Gastroesophageal sphincter (tissue), 4 donors: ENCODE measurements around the gene LGALS4. TPM values are rescaled to one million over a fixed set of nuclear protein-coding genes. Genes with fewer than 3 reads are reported as not detected.
"Not testable (repeated sequence)": the region's sequence is repeated elsewhere in the genome, so short reads cannot be mapped to it uniquely, and the experiment has no call there.

Source experiments
- ATAC-seq: fragments of 150-250 bp; one replicate; pipeline ENCODE4 v1.9.1; 2016; ENCODE audit warnings: mild to moderate bottlenecking, moderate library complexity
- H3K27ac ChIP-seq, 4 donors: fragments of 200-600 bp; sonication (generic) in 3 of 4; 1 replicate in 3 of 4; 2 replicates in 1 of 4; pipeline ENCODE4 v1.5.1; 2016 to 2019
- H3K27me3 ChIP-seq: fragments of 200-600 bp; sonication (generic); one replicate; pipeline ENCODE4 v1.5.1; 2019
- H3K36me3 ChIP-seq, 2 donors: fragments of 200-600 bp; sonication (generic); one replicate each; pipeline ENCODE4 v1.5.1; 2019; ENCODE audit warnings: control low read depth in 1 of 2
- H3K4me1 ChIP-seq, 3 donors: fragments of 200-600 bp; sonication (generic); 1 replicate in 2 of 3; 2 replicates in 1 of 3; pipeline ENCODE4 v1.5.1; 2016 to 2019; ENCODE audit warnings: control low read depth in 2 of 3
- H3K4me3 ChIP-seq, 2 donors: fragments of 200-600 bp; sonication (generic); one replicate each; pipeline ENCODE4 v1.5.1; 2019; ENCODE audit warnings: mild to moderate bottlenecking in 1 of 2, moderate library complexity in 1 of 2
- H3K9me3 ChIP-seq, 3 donors: fragments of 200-600 bp; sonication (generic); one replicate each; pipeline ENCODE4 v1.5.1; 2017 to 2019; ENCODE audit warnings: control low read depth in 2 of 3
- EP300 ChIP-seq: sonication (generic); formaldehyde crosslinking; IDR thresholded peaks from one replicate; pipeline ENCODE4 v1.6.1; 2017; ENCODE audit warnings: antibody characterized with exemption, mild to moderate bottlenecking
- POLR2A ChIP-seq, 2 donors: fragments of 450-650 bp; IDR thresholded peaks; one replicate each; pipeline ENCODE4 v1.6.1; 2017; ENCODE audit warnings: antibody characterized with exemption in 2 of 2, mild to moderate bottlenecking in 2 of 2, moderate library complexity in 1 of 2
- POLR2AphosphoS5 ChIP-seq: sonication (generic); formaldehyde crosslinking; IDR thresholded peaks from one replicate; pipeline ENCODE4 v1.6.1; 2017; ENCODE audit warnings: antibody characterized with exemption
- WGBS, 2 donors: methylation state at CpG; one replicate each; pipeline ENCODE4 v1.1.5; 2018; ENCODE audit warnings: low coverage in 1 of 2; 5-methylcytosine and 5-hydroxymethylcytosine counted together
- total RNA-seq, 4 donors: library from RNA; depleted of rRNA; stranded (reverse); fragments of >200 nt; gene quantifications; one replicate each; pipeline ENCODE4 v1.1.0, GENCODE V29; 2016
- TF ChIP-seq, protein P1 (sequence below), 4 experiments: fragments of 200-600 bp in 2 of 4; fragments of 450-650 bp in 2 of 4; sonication (generic) in 1 of 4; IDR thresholded peaks; one replicate each; pipeline ENCODE4 v1.5.1; 2017 to 2019; ENCODE audit warnings: antibody characterized with exemption in 4 of 4, mild to moderate bottlenecking in 2 of 4, moderate library complexity in 2 of 4

LGALS4 gene
- total RNA-seq, 4 donors from 2014 or later, result 0.27 to 1.6 (median 1.1) TPM; not detected in 1

- Histone ChIP-seq H3K27ac (no peak overlapping the region), H3K27me3 (no peaks in the 10 kb centered on the region), H3K4me1 (no peaks in the 10 kb centered on the region), H3K4me3 (no peak overlapping the region), H3K9me3 (no peaks in the 10 kb centered on the region), H3K36me3 (peaks cover 0 to 5% of the 10 kb centered on the region in 2 donors)
- TF ChIP-seq POLR2AphosphoS5 (no peak), EP300 (no peak)
- no peak for ATAC-seq
- 82 to 88% methylated on average over 4 to 5 of the region's 10 CpGs for WGBS, 2 donors
Measured at GRCh38 chr19:38803543-38803942, 9.2 kb downstream of the LGALS4 start.

- H3K27ac ChIP-seq, result no peak overlapping the region
- H3K27me3 ChIP-seq, result no peaks in the 10 kb centered on the region
- no peak for ATAC-seq
- no peaks in the 10 kb centered on the region for H3K4me1 ChIP-seq
- no peak for TF ChIP-seq POLR2AphosphoS5
- H3K9me3 ChIP-seq, result no peaks in the 10 kb centered on the region
- peaks cover 0 to 5% of the 10 kb centered on the region in 2 donors for H3K36me3 ChIP-seq
- no peak overlapping the region for H3K4me3 ChIP-seq
- 89 to 95% methylated on average over 5 to 10 of the region's 12 CpGs for WGBS, 2 donors
Measured at GRCh38 chr19:38801359-38802095, 11.2 kb downstream of the LGALS4 start.

GRCh38 chr19:38800577-38801347 lies 12.0 kb downstream of the LGALS4 start:
- 88 to 96% methylated on average over 4 to 5 of the region's 5 CpGs for WGBS, 2 donors
- H3K9me3 ChIP-seq, result no peaks in the 10 kb centered on the region
- ATAC-seq, result no peak
- H3K4me1 ChIP-seq, result no peaks in the 10 kb centered on the region
- no peak overlapping the region for H3K4me3 ChIP-seq
- H3K27me3 ChIP-seq, result no peaks in the 10 kb centered on the region
- H3K36me3 ChIP-seq, result peaks cover 0 to 5% of the 10 kb centered on the region in 2 donors
- H3K27ac ChIP-seq, result no peak overlapping the region
- TF ChIP-seq POLR2A (IDR thresholded peaks at IDR 0.05), result no peak
- TF ChIP-seq, protein P1, sequence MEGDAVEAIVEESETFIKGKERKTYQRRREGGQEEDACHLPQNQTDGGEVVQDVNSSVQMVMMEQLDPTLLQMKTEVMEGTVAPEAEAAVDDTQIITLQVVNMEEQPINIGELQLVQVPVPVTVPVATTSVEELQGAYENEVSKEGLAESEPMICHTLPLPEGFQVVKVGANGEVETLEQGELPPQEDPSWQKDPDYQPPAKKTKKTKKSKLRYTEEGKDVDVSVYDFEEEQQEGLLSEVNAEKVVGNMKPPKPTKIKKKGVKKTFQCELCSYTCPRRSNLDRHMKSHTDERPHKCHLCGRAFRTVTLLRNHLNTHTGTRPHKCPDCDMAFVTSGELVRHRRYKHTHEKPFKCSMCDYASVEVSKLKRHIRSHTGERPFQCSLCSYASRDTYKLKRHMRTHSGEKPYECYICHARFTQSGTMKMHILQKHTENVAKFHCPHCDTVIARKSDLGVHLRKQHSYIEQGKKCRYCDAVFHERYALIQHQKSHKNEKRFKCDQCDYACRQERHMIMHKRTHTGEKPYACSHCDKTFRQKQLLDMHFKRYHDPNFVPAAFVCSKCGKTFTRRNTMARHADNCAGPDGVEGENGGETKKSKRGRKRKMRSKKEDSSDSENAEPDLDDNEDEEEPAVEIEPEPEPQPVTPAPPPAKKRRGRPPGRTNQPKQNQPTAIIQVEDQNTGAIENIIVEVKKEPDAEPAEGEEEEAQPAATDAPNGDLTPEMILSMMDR (IDR thresholded peaks at IDR 0.05), result no peak

- no peaks in the 10 kb centered on the region for H3K9me3 ChIP-seq
- WGBS, 2 donors, result 85 to 90% methylated on average over 7 to 8 of the region's 10 CpGs
- ATAC-seq, result no peak
- H3K4me1 ChIP-seq, result no peaks in the 10 kb centered on the region
- H3K4me3 ChIP-seq, result no peak overlapping the region
- H3K27ac ChIP-seq, result no peak overlapping the region
- no peak for TF ChIP-seq POLR2AphosphoS5
- TF ChIP-seq POLR2A (IDR thresholded peaks at IDR 0.05), result no peak
- TF ChIP-seq, protein P1 (IDR thresholded peaks at IDR 0.05), result no peak
- H3K27me3 ChIP-seq, result no peaks in the 10 kb centered on the region
- peaks cover 0 to 5% of the 10 kb centered on the region in 2 donors for H3K36me3 ChIP-seq
Measured at GRCh38 chr19:38799104-38799503, 13.6 kb downstream of the LGALS4 start.

DNA sequence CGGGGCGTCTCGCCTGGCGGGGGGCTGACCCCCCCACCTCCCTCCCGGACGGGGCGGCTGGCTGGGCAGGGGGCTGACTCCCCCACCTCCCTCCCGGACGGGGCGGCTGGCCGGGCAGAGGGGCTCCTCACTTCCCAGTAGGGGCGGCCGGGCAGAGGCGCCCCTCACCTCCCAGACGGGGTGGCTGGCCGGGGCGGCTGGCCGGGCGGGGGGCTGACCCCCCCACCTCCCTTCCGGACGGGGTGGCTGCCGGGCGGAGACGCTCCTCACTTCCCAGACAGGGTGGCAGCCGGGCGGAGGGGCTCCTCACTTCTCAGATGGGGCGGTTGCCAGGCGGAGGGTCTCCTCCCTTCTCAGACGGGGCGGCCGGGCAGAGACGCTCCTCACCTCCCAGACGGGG lies 15.0 kb downstream of the LGALS4 start:
- H3K4me3 ChIP-seq, H3K27me3 ChIP-seq, ATAC-seq, H3K27ac ChIP-seq, H3K36me3 ChIP-seq, H3K9me3 ChIP-seq, H3K4me1 ChIP-seq: not testable (repeated sequence)
- no CpG with 5 or more reads among the region's 33 CpGs for WGBS, 2 donors

- H3K9me3 ChIP-seq, result no peaks in the 10 kb centered on the region
- H3K4me3 ChIP-seq, result no peak overlapping the region
- TF ChIP-seq POLR2A (IDR thresholded peaks at IDR 0.05) (no peak), EP300 (no peak), POLR2AphosphoS5 (no peak)
- TF ChIP-seq, protein P1 (IDR thresholded peaks at IDR 0.05), result no peak
- WGBS, 2 donors, result 43 to 71% methylated on average over 2 of the region's 2 CpGs
- peaks cover 0 to 7% (median 2%) of the 10 kb centered on the region in 3 donors for H3K4me1 ChIP-seq
- no peak overlapping the region for H3K27ac ChIP-seq
- H3K27me3 ChIP-seq, result no peaks in the 10 kb centered on the region
- no peak for ATAC-seq
- no peaks in the 10 kb centered on the region for H3K36me3 ChIP-seq
Measured at GRCh38 chr19:38796154-38796553, 16.6 kb downstream of the LGALS4 start.
